ENCODE data around the gene ST8SIA6. TPM values are rescaled to one million over a fixed set of nuclear protein-coding genes. Genes with fewer than 3 reads are reported as not detected.

ST8SIA6 gene
- total and polyA plus RNA-seq, 10 of the 15 experiments (the other 5 are each of a cell fraction or from before 2014, with no cell fraction given) = 0.22 TPM; not detected in 9

DNA sequence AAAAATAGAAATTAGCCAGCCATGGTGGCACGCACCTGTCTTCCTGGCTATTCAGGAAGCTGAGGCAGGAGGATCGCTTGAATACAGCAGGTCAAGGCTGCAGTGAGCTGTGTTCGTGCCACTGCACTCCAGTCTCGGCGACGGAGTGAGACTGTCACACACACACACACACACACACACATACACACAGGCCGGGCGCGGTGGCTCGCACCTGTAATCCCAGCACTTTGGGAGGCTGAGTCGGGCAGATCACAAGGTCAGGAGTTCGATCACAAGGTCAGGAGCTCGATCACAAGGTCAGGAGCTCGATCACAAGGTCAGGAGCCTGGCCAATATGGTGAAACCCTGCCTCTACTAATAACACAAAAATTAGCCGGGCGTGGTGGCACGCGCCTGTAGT lies 68.4 kb downstream of the ST8SIA6 start:
- in situ Hi-C loops (cut with MboI) = no loop called here
- no TSS peak for BruUV-seq (replicated peaks)
- ChIA-PET CTCF (no interaction called here), POLR2A (interaction anchor here (0.5 kb wide), 1 partner anchor 1137 kb away, joined by 3 read pairs; no protein-coding TSS in a partner anchor), SMC1A (ENCODE audit: uncharacterized antibody, unreplicated experiment) (no interaction called here), RAD21 (ENCODE audit: unreplicated experiment) (no interaction called here)
- FAIRE-seq = no peak
- Histone ChIP-seq H3K4me1 (ENCODE audit: control insufficient read depth, insufficient read depth, low read length) (no peaks in the 10 kb centered on the region), H3K79me2 (ENCODE audit: control insufficient read depth, insufficient read depth, low read length) (no peaks in the 10 kb centered on the region), H3K9me3 (replicated peaks; ENCODE audit: control insufficient read depth, insufficient read depth, low read length) (no peaks in the 10 kb centered on the region), H3K27me3 (replicated peaks in 1 of 2; ENCODE audit: control insufficient read depth in 2 of 2, insufficient read depth in 2 of 2, low read length in 1 of 2) (no peaks in the 10 kb centered on the region), H3K36me3 (ENCODE audit: control insufficient read depth in 2 of 2, insufficient read depth in 2 of 2, low read length in 1 of 2) (no peaks in the 10 kb centered on the region), H4K20me1 (ENCODE audit: control insufficient read depth, insufficient read depth) (no peaks in the 10 kb centered on the region), H3K27ac (ENCODE audit: control insufficient read depth, insufficient read depth) (no peak overlapping the region), H3K9ac (ENCODE audit: control insufficient read depth, insufficient read depth, low read length) (no peak overlapping the region), H3K4me2 (ENCODE audit: control insufficient read depth, insufficient read depth) (no peak overlapping the region), H2AFZ (ENCODE audit: control insufficient read depth, low read depth, low read length) (no peak overlapping the region), H3K4me3 (no peak overlapping the region)
- WGBS (ENCODE audit: insufficient coverage, insufficient replicate concordance, low lambda C conversion rate, missing lambda C conversion rate) = 70% methylated on average over 18 of the region's 18 CpGs
- DNase-seq (ENCODE audit: low read depth, low spot score) = no peak
- intact Hi-C loops (cut with micrococcal nuclease; ENCODE audit: unreplicated experiment) = no loop called here
- TF ChIP-seq PAX5 (IDR thresholded peaks at IDR 0.05; ENCODE audit: borderline replicate concordance, low read depth, low read length) (no peak), DPF2 (IDR thresholded peaks at IDR 0.05) (no peak), EED (IDR thresholded peaks at IDR 0.05; ENCODE audit: low read depth) (no peak), MTA3 (IDR thresholded peaks at IDR 0.05; ENCODE audit: borderline replicate concordance, low read length) (no peak), CEBPZ (IDR thresholded peaks at IDR 0.05; ENCODE audit: low read depth, low read length) (no peak), CBFB (IDR thresholded peaks at IDR 0.05; ENCODE audit: low read depth) (no peak), TAF1 (IDR thresholded peaks at IDR 0.05; ENCODE audit: borderline replicate concordance, low read depth, low read length) (no peak), FOXK2 (IDR thresholded peaks at IDR 0.05) (no peak), SMAD5 (IDR thresholded peaks at IDR 0.05; ENCODE audit: low read depth) (no peak)
- ATAC-seq = no peak

Data from GM12878 (cell line).